GM19035 (cell line): Measurements from ENCODE around the gene TMEM106C.

Experiments used
- ATAC-seq: cut with Tn5 transposase; IDR thresholded peaks from one replicate; pipeline ENCODE4 v1.9.1; 2021; ENCODE audit not compliant: unreplicated experiment

The TMEM106C gene

GRCh38 chr12:47992776-47993175, 29.4 kb downstream of the TMEM106C start:
- ATAC-seq = no peak

- no peak for ATAC-seq
These were observed 30.1 kb downstream of the TMEM106C start for GRCh38 chr12:47993491-47993890.

- no peak for ATAC-seq
These were observed 32.6 kb downstream of the TMEM106C start for GRCh38 chr12:47995981-47996401.

- no peak for ATAC-seq
These were observed 33.9 kb downstream of the TMEM106C start for GRCh38 chr12:47997321-47997720.

- no peak for ATAC-seq
These were observed 36.4 kb downstream of the TMEM106C start for GRCh38 chr12:47999816-48000215.

GRCh38 chr12:48000878-48001504, 37.6 kb downstream of the TMEM106C start:
- no peak for ATAC-seq

GRCh38 chr12:48001505-48002413, 38.4 kb downstream of the TMEM106C start:
- no peak for ATAC-seq

GRCh38 chr12:48002414-48002730, 39.0 kb downstream of the TMEM106C start:
- no peak for ATAC-seq

GRCh38 chr12:48002773-48003218, 39.4 kb downstream of the TMEM106C start:
- ATAC-seq = no peak

- no peak for ATAC-seq
These were observed 40.0 kb downstream of the TMEM106C start for GRCh38 chr12:48003226-48004052.

- no peak for ATAC-seq
These were observed 40.9 kb downstream of the TMEM106C start, which contains the start of gene COL2A1 for GRCh38 chr12:48004053-48004941. TSS of gene COL2A1 (minus strand) at chr12:48004476. CDS start at chr12:48004321, 155 bp downstream.

- no peak for ATAC-seq
These were observed 41.8 kb downstream of the TMEM106C start for GRCh38 chr12:48005001-48005749.

GRCh38 chr12:48005750-48006021, 42.3 kb downstream of the TMEM106C start:
- ATAC-seq = no peak

- ATAC-seq = no peak
These were observed 43.8 kb downstream of the TMEM106C start for GRCh38 chr12:48007206-48007605.

GRCh38 chr12:48008349-48008748, 45.0 kb downstream of the TMEM106C start:
- no peak for ATAC-seq

GRCh38 chr12:48008950-48009349, 45.6 kb downstream of the TMEM106C start:
- ATAC-seq = no peak

- ATAC-seq = no peak
These were observed 46.1 kb downstream of the TMEM106C start for GRCh38 chr12:48009471-48009870.

- no peak for ATAC-seq
These were observed 47.1 kb downstream of the TMEM106C start for GRCh38 chr12:48010366-48010970.

GRCh38 chr12:48012070-48012469, 48.7 kb downstream of the TMEM106C start:
- ATAC-seq = no peak
